Tongue (tissue), 2 donors: ENCODE results near the gene PPP2R2C. TPM values are rescaled to one million over a fixed set of nuclear protein-coding genes. Genes with fewer than 3 reads are reported as not detected.

Experiments
- DNase-seq: peaks from one replicate; pipeline ENCODE4 v3.0.0-alpha.2; 2015
- total RNA-seq: library from RNA; depleted of rRNA; stranded (reverse); fragments of >200 nt; gene quantifications from one replicate; pipeline ENCODE4 v1.2.3, GENCODE V29; 2014

PPP2R2C gene
- total RNA-seq, 1 donor from 2014 or later: 8.8 TPM

- no peak for DNase-seq
Observed at GRCh38 chr4:6362243-6362885, 110.0 kb downstream of the PPP2R2C start.

- no peak for DNase-seq
Observed at GRCh38 chr4:6361076-6361784, 111.2 kb downstream of the PPP2R2C start.

- peak; percentile 20 for DNase-seq
Observed at GRCh38 chr4:6360385-6360784, 112.0 kb downstream of the PPP2R2C start.

- DNase-seq: no peak
Observed at GRCh38 chr4:6359536-6360308, 112.7 kb downstream of the PPP2R2C start.

GRCh38 chr4:6357476-6357875, 114.9 kb downstream of the PPP2R2C start:
- no peak for DNase-seq

- no peak for DNase-seq
Observed at GRCh38 chr4:6356076-6356560, 116.3 kb downstream of the PPP2R2C start.

GRCh38 chr4:6355052-6355451, 117.4 kb downstream of the PPP2R2C start:
- DNase-seq: no peak

- no peak for DNase-seq
Observed at GRCh38 chr4:6354626-6355025, 117.8 kb downstream of the PPP2R2C start.

GRCh38 chr4:6354119-6354518, 118.3 kb downstream of the PPP2R2C start:
- DNase-seq: no peak

GRCh38 chr4:6352031-6352692, 120.3 kb downstream of the PPP2R2C start:
- no peak for DNase-seq

- no peak for DNase-seq
Observed at GRCh38 chr4:6351246-6352000, 121.0 kb downstream of the PPP2R2C start.

GRCh38 chr4:6350646-6351045, 121.8 kb downstream of the PPP2R2C start:
- no peak for DNase-seq

- DNase-seq: peak; percentile 30
Observed at GRCh38 chr4:6349896-6350603, 122.4 kb downstream of the PPP2R2C start.

GRCh38 chr4:6348408-6348807, 124.0 kb downstream of the PPP2R2C start:
- DNase-seq: no peak

- DNase-seq: no peak
Observed at GRCh38 chr4:6347511-6348045, 124.8 kb downstream of the PPP2R2C start.

- DNase-seq: no peak
Observed at GRCh38 chr4:6346373-6347110, 125.9 kb downstream of the PPP2R2C start.

GRCh38 chr4:6345866-6346265, 126.5 kb downstream of the PPP2R2C start:
- no peak for DNase-seq

- no peak for DNase-seq
Observed at GRCh38 chr4:6345096-6345830, 127.2 kb downstream of the PPP2R2C start.

- DNase-seq: no peak
Observed at GRCh38 chr4:6343939-6344408, 128.4 kb downstream of the PPP2R2C start.
